GM12878 (cell line): ENCODE results near the gene JAML.

Experiments used
- CBX3 ChIP-seq: fragments of 200-600 bp; sonication (generic); IDR thresholded peaks from 2 replicates; pipeline ENCODE4 v1.6.1; 2016; ENCODE audit warnings: low read depth, borderline replicate concordance
- CREB1 ChIP-seq: IDR thresholded peaks from 2 replicates; pipeline ENCODE4 v1.6.1; 2012; ENCODE audit warnings: low read depth, mild to moderate bottlenecking, inconsistent platforms
- EP300 ChIP-seq, 2 experiments: fragments of 150-350 bp in 1 of 2; IDR thresholded peaks; 2 replicates each; pipeline ENCODE4 v1.6.1; 2011 to 2012; ENCODE audit warnings: low read depth in 2 of 2, low read length in 2 of 2, borderline replicate concordance in 1 of 2, improper control_type of control experiment in 1 of 2, inconsistent platforms in 1 of 2; ENCODE audit not compliant: control insufficient read depth in 1 of 2
- IKZF1 ChIP-seq: fragments of 450-650 bp; conservative IDR thresholded peaks from 2 replicates; pipeline ENCODE4 v1.6.1; 2017; ENCODE audit warnings: antibody characterized with exemption, mild to moderate bottlenecking
- RAD51 ChIP-seq: fragments of 450-650 bp; IDR thresholded peaks from 2 replicates; pipeline ENCODE4 v1.6.1; 2016; ENCODE audit warnings: moderate library complexity, mild to moderate bottlenecking, inconsistent platforms
- SP1 ChIP-seq: IDR thresholded peaks from one replicate; pipeline ENCODE4 v1.6.1; 2011; ENCODE audit warnings: low read depth, low read length
- TARDBP ChIP-seq: IDR thresholded peaks from 2 replicates; pipeline ENCODE4 v1.6.1; 2016; ENCODE audit warnings: borderline replicate concordance
- ZNF24 ChIP-seq: fragments of 450-650 bp; IDR thresholded peaks from 2 replicates; pipeline ENCODE4 v1.6.1; 2017; ENCODE audit warnings: antibody characterized with exemption, mild to moderate bottlenecking
- TF ChIP-seq, protein P1 (sequence below), 3 experiments: IDR thresholded peaks in 2 of 3; conservative IDR thresholded peaks in 1 of 3; 2 replicates each; pipeline ENCODE4 v1.5.1; 2011; ENCODE audit warnings: low read depth in 3 of 3, low read length in 3 of 3, mild to moderate bottlenecking in 3 of 3, control low read depth in 2 of 3, moderate library complexity in 2 of 3, inconsistent platforms in 1 of 3, mixed read lengths in 1 of 3; ENCODE audit not compliant: control insufficient read depth in 2 of 3, insufficient read depth in 1 of 3; ENCODE audit errors: extremely low read depth in 1 of 3
- TF ChIP-seq, protein P2 (sequence below): fragments of 450-650 bp; IDR thresholded peaks from 2 replicates; pipeline ENCODE4 v1.6.1; 2017; ENCODE audit warnings: mild to moderate bottlenecking, moderate library complexity
- TF ChIP-seq, protein P3 (sequence below): IDR thresholded peaks from 2 replicates; pipeline ENCODE4 v1.6.1; 2012; ENCODE audit warnings: mild to moderate bottlenecking, low read depth, low read length

DNA sequence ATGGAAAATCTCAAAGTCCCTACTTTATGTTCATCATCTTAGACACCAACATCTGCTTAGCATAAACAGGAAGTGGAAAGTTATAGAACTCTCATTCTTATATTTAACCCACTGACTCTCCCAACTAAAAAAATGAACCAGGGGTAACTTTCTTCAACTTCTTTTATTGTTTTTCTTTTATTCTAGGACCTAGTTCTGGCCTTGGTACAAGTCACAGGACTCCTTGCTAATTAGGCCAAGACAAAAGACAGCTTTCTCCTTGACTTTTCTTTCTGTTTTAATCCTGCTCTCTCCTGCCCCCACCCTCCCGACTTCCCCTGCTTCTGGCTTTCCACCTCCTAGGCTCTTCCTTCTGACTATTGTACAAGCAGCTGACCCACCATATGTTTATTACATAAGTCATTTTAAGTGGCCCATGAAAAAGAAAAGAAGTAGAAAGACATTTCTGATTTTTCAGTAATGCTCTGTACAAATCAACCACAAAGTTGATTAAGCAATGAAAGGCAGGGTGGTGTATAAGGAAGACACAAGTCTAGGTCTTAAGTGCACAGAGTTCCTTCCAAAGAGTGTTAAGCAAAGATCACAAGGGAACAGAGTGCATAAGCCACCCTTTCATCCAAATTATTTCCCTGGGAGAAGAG, 18.3 kb downstream of the JAML start:
- TF ChIP-seq IKZF1 (no peak), EP300 (IDR thresholded peaks at IDR 0.05; ENCODE audit: borderline replicate concordance in 1 of 2, control insufficient read depth in 1 of 2, low read depth in 2 of 2, low read length in 2 of 2) (no peak), RAD51 (no peak), CREB1 (no peak), TARDBP (no peak), SP1 (no peak), CBX3 (no peak), ZNF24 (no peak)
- TF ChIP-seq, protein P1, sequence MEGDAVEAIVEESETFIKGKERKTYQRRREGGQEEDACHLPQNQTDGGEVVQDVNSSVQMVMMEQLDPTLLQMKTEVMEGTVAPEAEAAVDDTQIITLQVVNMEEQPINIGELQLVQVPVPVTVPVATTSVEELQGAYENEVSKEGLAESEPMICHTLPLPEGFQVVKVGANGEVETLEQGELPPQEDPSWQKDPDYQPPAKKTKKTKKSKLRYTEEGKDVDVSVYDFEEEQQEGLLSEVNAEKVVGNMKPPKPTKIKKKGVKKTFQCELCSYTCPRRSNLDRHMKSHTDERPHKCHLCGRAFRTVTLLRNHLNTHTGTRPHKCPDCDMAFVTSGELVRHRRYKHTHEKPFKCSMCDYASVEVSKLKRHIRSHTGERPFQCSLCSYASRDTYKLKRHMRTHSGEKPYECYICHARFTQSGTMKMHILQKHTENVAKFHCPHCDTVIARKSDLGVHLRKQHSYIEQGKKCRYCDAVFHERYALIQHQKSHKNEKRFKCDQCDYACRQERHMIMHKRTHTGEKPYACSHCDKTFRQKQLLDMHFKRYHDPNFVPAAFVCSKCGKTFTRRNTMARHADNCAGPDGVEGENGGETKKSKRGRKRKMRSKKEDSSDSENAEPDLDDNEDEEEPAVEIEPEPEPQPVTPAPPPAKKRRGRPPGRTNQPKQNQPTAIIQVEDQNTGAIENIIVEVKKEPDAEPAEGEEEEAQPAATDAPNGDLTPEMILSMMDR (IDR thresholded peaks at IDR 0.05 in 2 of 3, conservative IDR thresholded peaks at IDR 0.05 in 1 of 3; ENCODE audit: control insufficient read depth in 2 of 3, extremely low read depth in 1 of 3, insufficient read depth in 1 of 3, low read depth in 3 of 3, low read length in 3 of 3) = no peak
- TF ChIP-seq, protein P2, sequence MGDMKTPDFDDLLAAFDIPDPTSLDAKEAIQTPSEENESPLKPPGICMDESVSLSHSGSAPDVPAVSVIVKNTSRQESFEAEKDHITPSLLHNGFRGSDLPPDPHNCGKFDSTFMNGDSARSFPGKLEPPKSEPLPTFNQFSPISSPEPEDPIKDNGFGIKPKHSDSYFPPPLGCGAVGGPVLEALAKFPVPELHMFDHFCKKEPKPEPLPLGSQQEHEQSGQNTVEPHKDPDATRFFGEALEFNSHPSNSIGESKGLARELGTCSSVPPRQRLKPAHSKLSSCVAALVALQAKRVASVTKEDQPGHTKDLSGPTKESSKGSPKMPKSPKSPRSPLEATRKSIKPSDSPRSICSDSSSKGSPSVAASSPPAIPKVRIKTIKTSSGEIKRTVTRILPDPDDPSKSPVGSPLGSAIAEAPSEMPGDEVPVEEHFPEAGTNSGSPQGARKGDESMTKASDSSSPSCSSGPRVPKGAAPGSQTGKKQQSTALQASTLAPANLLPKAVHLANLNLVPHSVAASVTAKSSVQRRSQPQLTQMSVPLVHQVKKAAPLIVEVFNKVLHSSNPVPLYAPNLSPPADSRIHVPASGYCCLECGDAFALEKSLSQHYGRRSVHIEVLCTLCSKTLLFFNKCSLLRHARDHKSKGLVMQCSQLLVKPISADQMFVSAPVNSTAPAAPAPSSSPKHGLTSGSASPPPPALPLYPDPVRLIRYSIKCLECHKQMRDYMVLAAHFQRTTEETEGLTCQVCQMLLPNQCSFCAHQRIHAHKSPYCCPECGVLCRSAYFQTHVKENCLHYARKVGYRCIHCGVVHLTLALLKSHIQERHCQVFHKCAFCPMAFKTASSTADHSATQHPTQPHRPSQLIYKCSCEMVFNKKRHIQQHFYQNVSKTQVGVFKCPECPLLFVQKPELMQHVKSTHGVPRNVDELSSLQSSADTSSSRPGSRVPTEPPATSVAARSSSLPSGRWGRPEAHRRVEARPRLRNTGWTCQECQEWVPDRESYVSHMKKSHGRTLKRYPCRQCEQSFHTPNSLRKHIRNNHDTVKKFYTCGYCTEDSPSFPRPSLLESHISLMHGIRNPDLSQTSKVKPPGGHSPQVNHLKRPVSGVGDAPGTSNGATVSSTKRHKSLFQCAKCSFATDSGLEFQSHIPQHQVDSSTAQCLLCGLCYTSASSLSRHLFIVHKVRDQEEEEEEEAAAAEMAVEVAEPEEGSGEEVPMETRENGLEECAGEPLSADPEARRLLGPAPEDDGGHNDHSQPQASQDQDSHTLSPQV = no peak
- TF ChIP-seq, protein P3, sequence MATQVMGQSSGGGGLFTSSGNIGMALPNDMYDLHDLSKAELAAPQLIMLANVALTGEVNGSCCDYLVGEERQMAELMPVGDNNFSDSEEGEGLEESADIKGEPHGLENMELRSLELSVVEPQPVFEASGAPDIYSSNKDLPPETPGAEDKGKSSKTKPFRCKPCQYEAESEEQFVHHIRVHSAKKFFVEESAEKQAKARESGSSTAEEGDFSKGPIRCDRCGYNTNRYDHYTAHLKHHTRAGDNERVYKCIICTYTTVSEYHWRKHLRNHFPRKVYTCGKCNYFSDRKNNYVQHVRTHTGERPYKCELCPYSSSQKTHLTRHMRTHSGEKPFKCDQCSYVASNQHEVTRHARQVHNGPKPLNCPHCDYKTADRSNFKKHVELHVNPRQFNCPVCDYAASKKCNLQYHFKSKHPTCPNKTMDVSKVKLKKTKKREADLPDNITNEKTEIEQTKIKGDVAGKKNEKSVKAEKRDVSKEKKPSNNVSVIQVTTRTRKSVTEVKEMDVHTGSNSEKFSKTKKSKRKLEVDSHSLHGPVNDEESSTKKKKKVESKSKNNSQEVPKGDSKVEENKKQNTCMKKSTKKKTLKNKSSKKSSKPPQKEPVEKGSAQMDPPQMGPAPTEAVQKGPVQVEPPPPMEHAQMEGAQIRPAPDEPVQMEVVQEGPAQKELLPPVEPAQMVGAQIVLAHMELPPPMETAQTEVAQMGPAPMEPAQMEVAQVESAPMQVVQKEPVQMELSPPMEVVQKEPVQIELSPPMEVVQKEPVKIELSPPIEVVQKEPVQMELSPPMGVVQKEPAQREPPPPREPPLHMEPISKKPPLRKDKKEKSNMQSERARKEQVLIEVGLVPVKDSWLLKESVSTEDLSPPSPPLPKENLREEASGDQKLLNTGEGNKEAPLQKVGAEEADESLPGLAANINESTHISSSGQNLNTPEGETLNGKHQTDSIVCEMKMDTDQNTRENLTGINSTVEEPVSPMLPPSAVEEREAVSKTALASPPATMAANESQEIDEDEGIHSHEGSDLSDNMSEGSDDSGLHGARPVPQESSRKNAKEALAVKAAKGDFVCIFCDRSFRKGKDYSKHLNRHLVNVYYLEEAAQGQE = no peak
